ENCODE results near the gene DYRK1A.
"Not testable (repeated sequence)": the region's sequence is repeated elsewhere in the genome, so short reads cannot be mapped to it uniquely, and the experiment has no call there.

DYRK1A gene

GRCh38 chr21:37366482-37367316 is at the start of gene DYRK1A:
DYRK1A (plus strand) TSS chr21:37366773; CDS start chr21:37420375, 53,602 bp downstream.
- DNase-seq (ENCODE audit: low spot score): peak; percentile 99

DNA sequence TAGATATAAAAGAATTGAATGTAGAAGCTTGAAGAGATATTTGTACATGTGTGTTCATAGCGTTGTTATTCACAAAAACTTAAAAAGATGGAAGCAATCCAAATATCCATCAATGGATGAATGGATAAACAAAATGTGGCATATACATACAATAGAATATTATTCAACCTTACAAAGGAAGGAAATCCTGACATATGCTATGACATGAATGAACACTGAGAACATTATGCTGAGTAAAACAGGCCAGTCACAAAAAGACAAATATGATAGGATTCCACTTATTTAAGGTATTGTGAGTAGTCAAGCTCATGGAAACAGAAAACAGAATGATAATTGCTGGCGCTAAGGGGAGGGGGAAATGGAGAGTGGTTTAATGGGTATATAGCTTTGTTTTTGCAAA is 47.0 kb upstream of the DYRK1A start:
- no peak for DNase-seq (ENCODE audit: low spot score)

- no peak for DNase-seq (ENCODE audit: low spot score)
Measured at GRCh38 chr21:37322084-37322483, 44.5 kb upstream of the DYRK1A start.

DNA sequence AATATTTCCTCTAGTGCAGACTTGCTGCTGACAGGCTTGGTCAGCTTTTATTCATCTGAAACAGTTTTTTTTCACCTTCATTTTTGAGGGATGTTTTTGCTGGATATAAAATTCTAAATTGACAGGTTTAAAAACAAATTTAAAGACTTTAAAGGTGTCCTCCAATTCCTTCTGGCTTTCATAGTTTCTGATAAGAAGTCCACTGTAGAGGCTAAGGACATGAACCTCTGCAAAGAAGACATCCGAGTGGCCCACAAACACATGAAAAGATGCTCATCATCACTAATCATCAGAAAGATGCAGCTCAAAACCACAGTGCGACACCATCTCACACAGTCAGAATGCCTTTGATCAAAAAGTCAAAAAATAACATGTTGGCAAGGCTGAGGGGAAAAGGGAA is 42.0 kb upstream of the DYRK1A start:
- no peak for DNase-seq (ENCODE audit: low spot score)

DNA sequence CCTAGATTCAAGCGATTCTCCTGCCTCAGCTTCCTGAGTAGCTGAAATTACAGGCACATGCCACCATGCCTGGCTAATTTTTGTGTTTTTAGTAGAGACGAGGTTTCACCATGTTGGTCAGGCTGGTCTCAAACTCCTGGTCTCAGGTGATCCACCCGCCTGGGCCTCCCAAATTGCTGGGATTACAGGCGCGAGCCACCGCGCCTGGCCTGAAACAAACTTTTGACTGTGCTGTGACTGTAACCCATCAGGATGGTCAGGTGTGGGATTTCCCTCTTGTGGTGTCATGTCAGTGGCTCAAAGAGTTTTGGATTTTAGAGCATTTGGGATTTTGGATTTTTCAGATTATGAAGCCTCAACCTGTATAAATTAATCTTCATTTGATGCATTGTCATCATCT is 38.4 kb upstream of the DYRK1A start:
- not testable (repeated sequence) for DNase-seq (ENCODE audit: low spot score)

GRCh38 chr21:37331411-37331810 is 35.2 kb upstream of the DYRK1A start:
- no peak for DNase-seq (ENCODE audit: low spot score)

DNA sequence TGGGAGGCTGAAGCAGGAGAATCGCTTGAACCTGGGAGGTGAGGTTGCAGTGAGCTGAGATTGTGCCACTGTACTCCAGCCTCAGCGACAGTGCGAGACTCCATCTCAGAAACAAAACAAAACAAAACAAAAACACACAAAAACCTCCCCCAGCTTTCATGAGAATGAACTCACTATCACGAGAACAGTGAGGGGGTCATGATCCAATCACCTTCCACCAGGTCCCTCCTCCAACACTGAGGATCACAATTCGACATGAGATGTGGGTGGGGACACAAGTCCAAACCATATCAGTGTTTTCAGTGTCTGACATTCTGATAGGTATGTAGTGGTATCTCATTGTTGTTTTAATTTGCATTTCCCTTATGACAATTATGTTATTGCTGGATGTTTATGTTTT is 31.5 kb upstream of the DYRK1A start:
- DNase-seq (ENCODE audit: low spot score): no peak

- no peak for DNase-seq (ENCODE audit: low spot score)
Measured at GRCh38 chr21:37337179-37337578, 29.4 kb upstream of the DYRK1A start.

- no peak for DNase-seq (ENCODE audit: low spot score)
Measured at GRCh38 chr21:37337831-37338230, 28.7 kb upstream of the DYRK1A start.

DNA sequence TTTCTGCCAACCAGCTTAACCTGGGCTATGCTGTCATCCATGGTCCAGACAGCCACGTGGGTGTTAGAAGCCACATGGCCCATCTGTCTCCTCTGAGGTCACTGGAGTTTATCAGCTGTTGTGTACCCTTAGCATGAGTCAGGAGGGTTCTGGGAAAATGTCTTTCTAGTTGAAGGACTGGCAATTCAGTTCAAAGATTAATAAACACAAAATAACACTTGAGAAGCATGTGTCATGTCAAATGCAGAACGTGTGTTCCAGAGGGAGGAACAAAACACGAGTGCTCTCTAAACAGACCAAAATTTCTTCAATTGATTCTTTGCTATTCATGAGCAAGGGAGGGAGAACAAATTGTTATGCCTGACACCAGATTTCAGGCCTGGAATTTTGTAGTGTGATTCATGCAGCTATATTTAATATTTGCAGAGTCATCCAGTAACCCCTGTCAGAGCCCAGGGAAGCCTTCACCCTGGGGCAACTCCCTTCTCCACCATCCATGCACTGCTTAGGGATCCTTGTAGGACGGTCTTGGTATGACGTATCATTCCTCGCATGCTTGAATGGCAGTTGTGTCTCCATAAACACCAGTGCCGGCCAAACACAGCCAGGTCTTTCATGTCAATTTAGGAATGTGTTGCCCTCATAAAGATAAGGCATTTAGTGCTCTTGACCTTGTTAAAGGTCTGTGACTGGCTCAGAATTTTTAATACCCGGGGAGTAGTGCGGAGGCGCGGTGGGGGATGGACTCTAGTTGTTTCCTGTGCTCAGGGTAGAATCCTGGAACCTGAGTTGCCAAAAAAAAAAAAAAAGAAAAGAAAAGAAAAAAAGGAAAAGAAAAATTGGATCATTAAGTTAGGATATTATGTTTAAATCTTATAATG is 27.7 kb upstream of the DYRK1A start:
- DNase-seq (ENCODE audit: low spot score): peak; percentile 2

DNA sequence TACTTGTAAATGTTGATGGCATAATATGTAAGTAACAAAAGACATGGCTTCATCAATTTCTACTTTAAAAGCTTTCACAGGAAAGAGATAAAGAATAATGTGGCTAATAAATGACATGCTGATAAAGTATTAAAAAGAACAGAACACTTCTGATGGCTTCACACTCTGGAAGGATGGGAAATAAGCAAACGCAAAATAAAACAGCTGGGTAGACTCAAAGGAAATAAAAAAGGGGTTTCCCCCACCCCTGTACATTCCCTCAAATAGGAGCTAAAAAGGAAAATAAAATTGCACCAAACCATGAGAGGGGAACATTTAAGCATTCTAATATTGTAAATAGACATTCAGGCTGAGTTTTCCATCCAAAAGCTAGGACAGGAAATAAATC is 27.0 kb upstream of the DYRK1A start:
- DNase-seq (ENCODE audit: low spot score): no peak

DNA sequence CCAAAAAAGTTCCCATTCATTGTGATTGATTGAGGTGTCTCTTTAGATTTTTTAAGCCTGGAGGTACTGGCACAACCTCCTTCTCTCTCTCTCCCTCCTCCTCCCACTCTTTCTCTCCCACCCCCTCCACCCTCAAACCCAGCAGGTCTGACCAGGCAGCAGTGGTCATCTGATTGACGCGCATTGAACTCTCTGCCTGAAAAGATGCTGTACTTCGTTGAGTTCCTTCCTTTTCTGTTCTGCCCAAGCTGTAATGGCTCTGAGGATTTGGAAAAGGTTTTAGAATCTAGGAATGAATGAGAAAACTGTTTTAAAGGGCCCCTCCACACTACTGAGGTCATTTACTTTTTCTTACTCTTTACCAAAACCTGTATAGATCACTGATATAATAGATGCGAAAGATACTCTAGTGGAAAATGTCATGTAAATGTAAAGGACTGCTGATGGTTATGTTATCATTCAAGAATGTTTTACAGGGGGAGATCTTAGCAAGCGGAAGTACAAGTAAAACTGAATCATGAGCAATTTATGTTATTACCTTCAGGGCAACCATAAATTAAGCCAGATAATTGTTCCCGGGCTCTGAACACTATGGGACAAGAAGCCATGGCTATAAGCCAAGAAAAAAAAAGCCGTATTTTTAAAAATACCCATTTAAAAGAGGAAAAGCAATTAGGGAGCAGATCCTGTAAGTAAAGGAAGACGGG is 25.2 kb upstream of the DYRK1A start:
- no peak for DNase-seq (ENCODE audit: low spot score)

DNA sequence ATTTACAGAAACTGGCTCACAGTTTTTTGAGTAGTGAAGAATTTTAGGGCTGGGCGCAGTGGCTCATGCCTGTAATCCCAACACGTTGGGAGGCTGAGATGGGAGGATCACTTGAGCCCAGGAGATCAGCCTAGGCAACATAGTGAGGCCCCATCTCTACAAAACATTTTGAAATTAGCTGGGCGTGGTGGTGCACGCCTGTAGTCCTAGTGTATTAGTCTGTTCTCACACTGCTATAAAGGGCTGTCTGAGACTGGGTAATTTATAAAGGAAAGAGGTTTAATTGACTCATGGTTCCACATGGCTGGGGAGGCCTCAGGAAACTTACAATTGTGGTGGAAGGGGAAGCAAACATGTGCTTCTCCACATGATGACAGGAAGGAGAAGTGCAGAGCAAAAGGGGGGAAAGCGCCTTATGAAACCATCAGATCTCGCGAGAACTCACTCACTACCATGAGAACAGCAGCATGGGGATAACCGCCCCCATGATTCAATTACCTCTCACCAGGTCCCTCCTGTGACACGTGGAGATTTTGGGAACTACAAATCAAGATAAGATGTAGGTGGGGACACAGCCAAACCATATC is 24.4 kb upstream of the DYRK1A start:
- no peak for DNase-seq (ENCODE audit: low spot score)

- no peak for DNase-seq (ENCODE audit: low spot score)
Measured at GRCh38 chr21:37346841-37347430, 19.6 kb upstream of the DYRK1A start.

- no peak for DNase-seq (ENCODE audit: low spot score)
Measured at GRCh38 chr21:37348664-37349063, 17.9 kb upstream of the DYRK1A start.

DNA sequence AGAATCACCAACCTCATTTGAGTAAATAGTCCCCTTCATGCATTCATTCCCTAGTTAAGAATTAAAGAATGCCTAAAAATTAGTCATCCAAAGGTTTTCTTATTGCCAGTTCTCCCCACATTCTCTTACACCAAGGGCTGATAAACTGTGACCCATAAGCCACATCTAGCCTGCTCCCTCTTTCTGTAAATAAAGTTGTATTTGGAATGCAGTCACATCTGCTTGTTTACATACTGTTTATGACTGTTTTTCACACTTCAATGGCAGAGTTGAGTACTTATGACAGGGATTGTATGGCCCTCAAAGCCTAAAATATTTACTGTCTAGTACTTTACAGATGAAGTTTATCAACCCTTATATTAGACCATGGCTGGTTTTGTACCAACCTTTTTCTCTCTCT is 16.1 kb upstream of the DYRK1A start:
- DNase-seq (ENCODE audit: low spot score): no peak

- DNase-seq (ENCODE audit: low spot score): no peak
Measured at GRCh38 chr21:37356706-37357105, 9.9 kb upstream of the DYRK1A start.

- DNase-seq (ENCODE audit: low spot score): no peak
Measured at GRCh38 chr21:37357691-37358090, 8.9 kb upstream of the DYRK1A start.

DNA sequence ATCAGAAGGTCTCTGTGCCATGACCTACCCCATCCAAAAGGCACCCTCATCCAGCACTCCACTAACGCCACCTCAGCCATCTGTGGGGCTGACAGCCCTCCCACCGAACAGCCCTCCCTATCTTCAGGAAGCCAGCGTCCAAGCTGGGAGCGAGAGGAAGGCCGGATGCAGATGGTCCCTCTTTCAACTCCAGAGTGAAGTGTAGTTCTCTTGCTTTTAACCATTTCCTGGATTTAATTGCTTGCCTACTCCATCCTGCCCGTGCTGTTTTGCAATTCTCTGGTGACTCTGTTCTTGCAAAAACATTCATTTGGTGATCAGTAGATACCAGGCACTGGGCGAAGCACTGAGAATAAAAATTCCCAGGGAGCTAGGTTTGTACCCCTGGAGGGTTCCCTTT is 8.2 kb upstream of the DYRK1A start:
- no peak for DNase-seq (ENCODE audit: low spot score)

DNA sequence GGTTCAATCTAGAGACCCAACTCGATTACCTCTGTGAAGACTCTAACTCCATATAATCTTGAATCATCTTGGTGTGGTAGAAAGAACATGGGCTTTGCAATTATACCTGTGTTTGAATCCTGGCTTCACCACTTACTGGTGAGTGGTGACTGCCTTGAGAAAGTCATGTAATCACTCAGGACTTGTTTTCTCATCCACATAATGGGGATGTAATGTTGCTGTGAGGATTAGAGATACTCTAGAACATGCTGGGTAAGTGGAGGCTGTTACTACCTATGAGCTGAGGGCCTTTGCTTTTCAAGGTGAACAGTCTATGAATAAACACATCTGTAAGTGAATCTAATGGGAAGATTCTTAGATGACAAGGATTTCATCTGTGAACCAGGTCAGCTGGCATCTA is 2.6 kb upstream of the DYRK1A start:
- DNase-seq (ENCODE audit: low spot score): no peak

DNA sequence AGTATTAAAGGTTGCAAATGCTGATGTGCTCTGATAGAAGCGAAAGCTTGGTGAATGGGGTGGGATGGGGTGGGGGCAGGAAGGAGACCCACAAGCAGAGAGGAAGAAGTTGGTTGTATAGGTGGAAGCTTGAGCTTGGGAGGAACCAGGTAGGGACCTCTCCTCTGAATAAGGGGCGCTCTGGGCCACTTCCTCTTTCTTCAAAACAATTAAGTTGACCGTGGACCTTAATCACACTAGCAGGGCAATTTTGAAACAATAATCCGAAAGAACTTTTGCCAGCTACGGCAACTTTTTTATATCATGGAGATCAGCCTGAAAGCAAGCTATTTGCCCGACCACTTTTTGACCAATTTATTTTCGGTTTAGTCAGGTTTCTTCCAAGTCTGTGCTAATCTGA is 1.9 kb upstream of the DYRK1A start:
- DNase-seq (ENCODE audit: low spot score): no peak

Measured in Ammon's horn (tissue), 1 donor.